Neural cell (in vitro differentiated cells): ENCODE data around the gene SPON2. TPM values are rescaled to one million over a fixed set of nuclear protein-coding genes. Genes with fewer than 3 reads are reported as not detected.
A peak's percentile ranks its signal among the peaks of the same experiment; 100 is the strongest.

Experiments used
- H2AFZ ChIP-seq: fragments of 200-600, 300-800 bp; sonication (generic), shearing (Covaris generic); 2 replicates; pipeline ENCODE4 v1.6.0; 2014; ENCODE audit warnings: low read depth, mild to moderate bottlenecking, antibody characterized with exemption, low read length, moderate library complexity
- H3F3A ChIP-seq: fragments of 200-600 bp; shearing (Covaris generic); 2 replicates; pipeline ENCODE4 v1.6.1; 2016; ENCODE audit warnings: mild to moderate bottlenecking, moderate library complexity, mixed read lengths, antibody characterized with exemption, low read length; ENCODE audit not compliant: insufficient read depth, poor library complexity, severe bottlenecking
- H3K27ac ChIP-seq: fragments of 200-600, 300-800 bp; sonication (generic), shearing (Covaris generic); 2 replicates; pipeline ENCODE4 v1.5.1; 2014; ENCODE audit warnings: mild to moderate bottlenecking, low read length, moderate library complexity
- H3K27me3 ChIP-seq: fragments of 300-800, 200-600 bp; sonication (generic), shearing (Covaris generic); 2 replicates; pipeline ENCODE4 v1.6.0; 2014; ENCODE audit warnings: mild to moderate bottlenecking, low read depth, low read length, moderate library complexity; ENCODE audit not compliant: insufficient read depth
- H3K36me3 ChIP-seq: fragments of 300-800, 200-600 bp; sonication (generic), shearing (Covaris generic); 2 replicates; pipeline ENCODE4 v1.5.1; 2014; ENCODE audit warnings: mild to moderate bottlenecking, antibody characterized with exemption, low read length, moderate library complexity; ENCODE audit not compliant: insufficient read depth
- H3K4me2 ChIP-seq: fragments of 300-800, 200-600 bp; sonication (generic), shearing (Covaris generic); 2 replicates; pipeline ENCODE4 v1.6.0; 2014; ENCODE audit warnings: mild to moderate bottlenecking, low read length
- H3K4me3 ChIP-seq: fragments of 300-800, 200-600 bp; sonication (generic), shearing (Covaris generic); 2 replicates; pipeline ENCODE4 v1.5.1; 2014; ENCODE audit warnings: mild to moderate bottlenecking, low read length, moderate library complexity
- H3K79me2 ChIP-seq: fragments of 200-600 bp; shearing (Covaris generic); replicated peaks from 2 replicates; pipeline ENCODE4 v1.6.0; 2014; ENCODE audit warnings: mild to moderate bottlenecking, low read length, moderate library complexity; ENCODE audit not compliant: insufficient read depth
- H3K9ac ChIP-seq: fragments of 300-800, 200-600 bp; sonication (generic), shearing (Covaris generic); 2 replicates; pipeline ENCODE4 v1.6.1; 2016; ENCODE audit warnings: mild to moderate bottlenecking, low read length, mixed read lengths
- H3K9me2 ChIP-seq: fragments of 200-600 bp; shearing (Covaris generic); 2 replicates; pipeline ENCODE4 v1.6.1; 2016; ENCODE audit warnings: mild to moderate bottlenecking, low read length, mixed read lengths; ENCODE audit not compliant: insufficient read depth
- H3K9me3 ChIP-seq: fragments of 200-600, 300-800 bp; sonication (generic), shearing (Covaris generic); 2 replicates; pipeline ENCODE4 v1.6.1; 2016; ENCODE audit warnings: mild to moderate bottlenecking, mixed run types, low read length, moderate library complexity, mixed read lengths
- H4K20me1 ChIP-seq: fragments of 200-600 bp; shearing (Covaris generic); 2 replicates; pipeline ENCODE4 v1.6.1; 2016; ENCODE audit warnings: mild to moderate bottlenecking, mixed run types; ENCODE audit not compliant: insufficient read depth
- CTCF ChIP-seq: fragments of 450-650 bp; IDR thresholded peaks from 2 replicates; pipeline ENCODE4 v1.5.1; 2014; ENCODE audit warnings: antibody characterized with exemption, mild to moderate bottlenecking, moderate library complexity; ENCODE audit not compliant: poor library complexity, severe bottlenecking
- EP300 ChIP-seq: fragments of 450-650 bp; conservative IDR thresholded peaks from 2 replicates; pipeline ENCODE4 v1.6.1; 2014; ENCODE audit warnings: antibody characterized with exemption, mild to moderate bottlenecking, moderate library complexity; ENCODE audit not compliant: poor library complexity, severe bottlenecking
- EZH2 ChIP-seq: fragments of 200-600, 300-800 bp; shearing (Covaris generic), sonication (generic); IDR thresholded peaks from 2 replicates; pipeline ENCODE4 v1.6.1; 2014; ENCODE audit warnings: antibody characterized with exemption, low read length, borderline replicate concordance, mild to moderate bottlenecking; ENCODE audit not compliant: insufficient read depth, poor library complexity, severe bottlenecking
- MXI1 ChIP-seq: fragments of 450-650 bp; conservative IDR thresholded peaks from 2 replicates; pipeline ENCODE4 v1.6.1; 2014; ENCODE audit warnings: antibody characterized with exemption, mild to moderate bottlenecking; ENCODE audit not compliant: poor library complexity, severe bottlenecking
- POLR2AphosphoS5 ChIP-seq: IDR thresholded peaks from 2 replicates; pipeline ENCODE4 v1.6.1; 2012
- RAD21 ChIP-seq: fragments of 450-650 bp; conservative IDR thresholded peaks from 2 replicates; pipeline ENCODE4 v1.6.1; 2014; ENCODE audit warnings: antibody characterized with exemption, mild to moderate bottlenecking, moderate library complexity
- SMC3 ChIP-seq: fragments of 450-650 bp; conservative IDR thresholded peaks from 2 replicates; pipeline ENCODE4 v1.6.1; 2014; ENCODE audit warnings: antibody characterized with exemption, mild to moderate bottlenecking, moderate library complexity; ENCODE audit not compliant: poor library complexity
- TAF1 ChIP-seq: IDR thresholded peaks from 2 replicates; pipeline ENCODE4 v1.6.1; 2012; ENCODE audit warnings: low read depth
- polyA plus RNA-seq: library from polyadenylated mRNA; depleted of rRNA; stranded (reverse); fragments of >200 nt; gene quantifications from 2 replicates; pipeline ENCODE4 v1.2.3, GENCODE V29; 2014
- TF ChIP-seq, protein P1 (sequence below): IDR thresholded peaks from 2 replicates; pipeline ENCODE4 v1.6.1; 2012; ENCODE audit warnings: borderline replicate concordance

SPON2 gene
- polyA plus RNA-seq, 1 donor from 2014 or later, result 0.57 TPM

DNA sequence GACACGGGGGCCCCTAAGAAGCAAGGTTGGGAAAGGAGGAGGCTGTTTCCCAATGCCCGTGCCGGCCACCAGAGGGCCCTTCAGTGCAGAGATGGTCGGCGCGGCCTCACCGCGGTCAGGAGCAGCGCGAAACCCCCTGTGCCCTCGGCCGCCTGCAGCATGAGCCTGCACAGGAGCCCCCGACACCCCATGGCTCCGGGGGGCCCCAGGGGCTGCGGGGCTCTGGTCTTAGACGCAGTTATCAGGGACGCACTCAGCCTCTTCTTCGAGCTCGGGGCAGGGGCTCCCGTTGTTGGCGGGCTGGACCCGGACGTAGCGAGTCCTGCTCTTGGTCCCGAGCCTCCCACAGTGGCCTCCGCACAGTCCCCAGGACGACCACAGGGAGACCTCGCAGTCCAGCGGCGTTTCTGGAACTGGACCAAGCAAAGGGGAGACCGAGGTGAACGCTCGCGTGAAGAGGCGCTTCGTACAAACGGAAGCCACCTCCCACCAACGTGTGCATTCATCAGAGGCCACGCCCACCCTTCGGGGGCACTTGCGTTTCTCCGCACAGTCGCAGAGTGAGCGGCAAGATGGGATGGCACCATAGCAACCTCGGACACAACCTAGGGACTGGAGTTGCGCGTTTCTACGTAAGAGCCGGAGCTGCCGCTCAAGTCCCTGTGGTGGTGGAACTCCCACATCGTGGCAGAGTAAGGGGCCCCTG, 5.0 kb downstream of the SPON2 start:
- H3K36me3 ChIP-seq, result no peaks in the 10 kb centered on the region
- peaks cover 45% of the 10 kb centered on the region for H3K27me3 ChIP-seq
- no peak overlapping the region for H3K27ac ChIP-seq
- H3K9ac ChIP-seq, result peak overlapping the region; percentile 70
- no peaks in the 10 kb centered on the region for H3K9me3 ChIP-seq
- no peaks in the 10 kb centered on the region for H3F3A ChIP-seq
- peak overlapping the region; percentile 74 for H3K4me3 ChIP-seq
- H2AFZ ChIP-seq, result peak overlapping the region; percentile 63
- TF ChIP-seq RAD21, result peak; percentile 71
- TF ChIP-seq, protein P1, sequence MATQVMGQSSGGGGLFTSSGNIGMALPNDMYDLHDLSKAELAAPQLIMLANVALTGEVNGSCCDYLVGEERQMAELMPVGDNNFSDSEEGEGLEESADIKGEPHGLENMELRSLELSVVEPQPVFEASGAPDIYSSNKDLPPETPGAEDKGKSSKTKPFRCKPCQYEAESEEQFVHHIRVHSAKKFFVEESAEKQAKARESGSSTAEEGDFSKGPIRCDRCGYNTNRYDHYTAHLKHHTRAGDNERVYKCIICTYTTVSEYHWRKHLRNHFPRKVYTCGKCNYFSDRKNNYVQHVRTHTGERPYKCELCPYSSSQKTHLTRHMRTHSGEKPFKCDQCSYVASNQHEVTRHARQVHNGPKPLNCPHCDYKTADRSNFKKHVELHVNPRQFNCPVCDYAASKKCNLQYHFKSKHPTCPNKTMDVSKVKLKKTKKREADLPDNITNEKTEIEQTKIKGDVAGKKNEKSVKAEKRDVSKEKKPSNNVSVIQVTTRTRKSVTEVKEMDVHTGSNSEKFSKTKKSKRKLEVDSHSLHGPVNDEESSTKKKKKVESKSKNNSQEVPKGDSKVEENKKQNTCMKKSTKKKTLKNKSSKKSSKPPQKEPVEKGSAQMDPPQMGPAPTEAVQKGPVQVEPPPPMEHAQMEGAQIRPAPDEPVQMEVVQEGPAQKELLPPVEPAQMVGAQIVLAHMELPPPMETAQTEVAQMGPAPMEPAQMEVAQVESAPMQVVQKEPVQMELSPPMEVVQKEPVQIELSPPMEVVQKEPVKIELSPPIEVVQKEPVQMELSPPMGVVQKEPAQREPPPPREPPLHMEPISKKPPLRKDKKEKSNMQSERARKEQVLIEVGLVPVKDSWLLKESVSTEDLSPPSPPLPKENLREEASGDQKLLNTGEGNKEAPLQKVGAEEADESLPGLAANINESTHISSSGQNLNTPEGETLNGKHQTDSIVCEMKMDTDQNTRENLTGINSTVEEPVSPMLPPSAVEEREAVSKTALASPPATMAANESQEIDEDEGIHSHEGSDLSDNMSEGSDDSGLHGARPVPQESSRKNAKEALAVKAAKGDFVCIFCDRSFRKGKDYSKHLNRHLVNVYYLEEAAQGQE, result no peak
- peak; percentile 53 for TF ChIP-seq MXI1
- TF ChIP-seq POLR2AphosphoS5, result no peak
- peak; percentile 89 for TF ChIP-seq CTCF
- TF ChIP-seq SMC3, result peak; percentile 85
- H3K79me2 ChIP-seq, result no peaks in the 10 kb centered on the region
- H3K4me2 ChIP-seq, result peak overlapping the region; percentile 33
- H3K9me2 ChIP-seq, result no peaks in the 10 kb centered on the region
- no peaks in the 10 kb centered on the region for H4K20me1 ChIP-seq

DNA sequence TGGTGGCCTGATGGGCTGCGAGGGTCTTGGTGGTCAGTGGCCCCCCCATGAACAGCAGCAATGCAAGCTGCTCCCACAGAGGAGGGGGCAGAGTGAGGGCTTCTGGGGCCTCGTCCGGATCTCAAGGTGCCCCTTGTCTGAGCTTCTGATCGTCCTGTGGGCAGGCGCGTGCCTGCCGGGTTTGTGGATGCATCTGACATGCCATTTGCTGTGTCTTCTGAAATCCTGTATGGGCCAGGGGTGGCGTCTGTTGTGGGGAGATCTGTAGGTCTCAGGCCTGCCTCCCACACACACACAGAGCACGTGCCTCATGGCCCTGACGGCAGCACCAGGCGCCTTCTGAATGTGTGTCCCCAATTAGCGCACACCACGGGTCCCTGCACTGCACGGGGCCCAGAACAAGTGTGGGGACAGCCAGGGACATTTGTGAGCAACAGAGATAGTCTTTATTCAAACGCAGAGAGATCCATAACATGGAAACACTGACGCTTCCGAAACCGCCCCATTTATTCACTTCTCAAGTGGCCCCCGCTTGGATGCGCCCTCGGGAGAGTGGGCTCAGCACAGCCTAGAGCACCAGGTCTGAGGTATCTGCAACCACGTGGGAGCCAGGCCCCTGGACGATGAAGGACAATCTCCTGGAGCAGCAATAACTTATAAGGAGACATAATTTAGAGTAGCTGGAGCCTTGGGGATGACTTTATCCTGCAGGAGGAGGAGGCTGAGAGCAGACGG, 5.7 kb downstream of the SPON2 start:
- Histone ChIP-seq H3K4me3 (peak overlapping the region; percentile 74), H3K9ac (no peak overlapping the region), H3K27ac (no peak overlapping the region), H3K79me2 (no peaks in the 10 kb centered on the region), H3K27me3 (peaks cover 37% of the 10 kb centered on the region), H3F3A (no peaks in the 10 kb centered on the region), H4K20me1 (no peaks in the 10 kb centered on the region), H3K36me3 (no peaks in the 10 kb centered on the region), H3K9me2 (no peaks in the 10 kb centered on the region), H2AFZ (no peak overlapping the region), H3K9me3 (no peaks in the 10 kb centered on the region), H3K4me2 (no peak overlapping the region)
- TF ChIP-seq EP300 (no peak), POLR2AphosphoS5 (no peak), SMC3 (no peak), RAD21 (no peak), TAF1 (no peak), CTCF (no peak), EZH2 (no peak)
